ENCODE measurements around the gene LPCAT1. TPM values are rescaled to one million over a fixed set of nuclear protein-coding genes. Genes with fewer than 3 reads are reported as not detected.

Gene LPCAT1
- total and polyA plus RNA-seq, 2 of the 13 experiments (the other 11 are each of a cell fraction or from before 2014, with no cell fraction given) = 29.8 to 90.6 TPM

DNA sequence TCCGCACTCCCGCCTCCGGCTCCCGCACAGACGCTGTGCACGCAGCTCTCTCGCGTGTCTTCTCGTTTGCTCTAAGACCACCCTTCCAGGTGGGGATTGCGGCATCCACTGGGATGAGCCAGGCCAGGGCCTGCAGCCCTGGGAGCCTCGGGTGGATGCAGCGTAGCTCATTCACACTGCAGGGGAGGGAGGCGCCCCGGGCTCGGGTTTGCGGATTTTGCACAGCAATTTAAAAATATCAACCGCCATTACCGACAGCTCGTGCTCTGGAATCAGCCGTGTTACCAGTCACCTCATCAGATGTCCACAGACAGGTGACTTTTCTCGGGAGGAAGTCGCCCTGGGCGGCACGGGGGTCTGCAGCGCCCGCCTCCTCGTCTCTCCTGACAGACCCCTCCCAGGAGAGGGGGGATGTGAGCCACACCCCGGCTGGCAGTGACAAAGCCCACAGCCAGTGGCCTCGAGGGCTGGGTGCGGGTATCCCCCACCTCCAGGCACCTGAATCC, 57.7 kb downstream of the LPCAT1 start:
- ATAC-seq (no peak), FAIRE-seq (no peak), DNase-seq (ENCODE audit: low spot score) (no peak)
- H3K79me2 ChIP-seq (ENCODE audit: insufficient read depth, low read length) = no peaks in the 10 kb centered on the region
- intact Hi-C loops (cut with micrococcal nuclease; ENCODE audit: unreplicated experiment) (no loop called here), in situ Hi-C loops (cut with HindIII; ENCODE audit: extremely low pct_ligation_motif_present, low pct_unique_long_range_greater_than_20kb) (no loop called here)
- H3K27ac ChIP-seq (ENCODE audit: extremely low read length, insufficient read depth, low read length) = no peak overlapping the region
- H3K9me3 ChIP-seq (ENCODE audit: low read length) = no peaks in the 10 kb centered on the region
- H3K36me3 ChIP-seq (replicated peaks in 1 of 2; ENCODE audit: control insufficient read depth in 1 of 2, insufficient read depth in 2 of 2, low read length in 2 of 2) = peaks cover 12 to 29% of the 10 kb centered on the region in 2 experiments; a peak in 4 of 5 replicates
- peaks cover 3% of the 10 kb centered on the region; the same call in 1 of the 2 replicates for H4K20me1 ChIP-seq (ENCODE audit: insufficient read depth, low read length)
- H3K4me1 ChIP-seq (ENCODE audit: insufficient read depth, low read length) = peaks cover 14% of the 10 kb centered on the region
- H2AFZ ChIP-seq (ENCODE audit: low read length) = no peak overlapping the region
- TF ChIP-seq JUN (CRISPR knock-in tag; IDR thresholded peaks at IDR 0.05) = no peak
- TF ChIP-seq, protein P1, sequence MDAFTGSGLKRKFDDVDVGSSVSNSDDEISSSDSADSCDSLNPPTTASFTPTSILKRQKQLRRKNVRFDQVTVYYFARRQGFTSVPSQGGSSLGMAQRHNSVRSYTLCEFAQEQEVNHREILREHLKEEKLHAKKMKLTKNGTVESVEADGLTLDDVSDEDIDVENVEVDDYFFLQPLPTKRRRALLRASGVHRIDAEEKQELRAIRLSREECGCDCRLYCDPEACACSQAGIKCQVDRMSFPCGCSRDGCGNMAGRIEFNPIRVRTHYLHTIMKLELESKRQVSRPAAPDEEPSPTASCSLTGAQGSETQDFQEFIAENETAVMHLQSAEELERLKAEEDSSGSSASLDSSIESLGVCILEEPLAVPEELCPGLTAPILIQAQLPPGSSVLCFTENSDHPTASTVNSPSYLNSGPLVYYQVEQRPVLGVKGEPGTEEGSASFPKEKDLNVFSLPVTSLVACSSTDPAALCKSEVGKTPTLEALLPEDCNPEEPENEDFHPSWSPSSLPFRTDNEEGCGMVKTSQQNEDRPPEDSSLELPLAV (CRISPR knock-in tag; conservative IDR thresholded peaks at IDR 0.05; ENCODE audit: low read depth) = no peak
- TF ChIP-seq ZBTB10 (CRISPR knock-in tag; IDR thresholded peaks at IDR 0.05; ENCODE audit: borderline replicate concordance) = no peak
- no peak for TF ChIP-seq DDIT3 (CRISPR knock-in tag; IDR thresholded peaks at IDR 0.05)
- TF ChIP-seq ZUFSP (CRISPR knock-in tag; IDR thresholded peaks at IDR 0.05; ENCODE audit: borderline replicate concordance) = no peak
- TF ChIP-seq ETV6 (CRISPR knock-in tag; conservative IDR thresholded peaks at IDR 0.05) = no peak
- no peak for TF ChIP-seq NFE2L1 (CRISPR knock-in tag; IDR thresholded peaks at IDR 0.05; ENCODE audit: borderline replicate concordance)
- TF ChIP-seq CREBL2 (CRISPR knock-in tag; IDR thresholded peaks at IDR 0.05; ENCODE audit: borderline replicate concordance) = no peak
- TF ChIP-seq, protein P2, sequence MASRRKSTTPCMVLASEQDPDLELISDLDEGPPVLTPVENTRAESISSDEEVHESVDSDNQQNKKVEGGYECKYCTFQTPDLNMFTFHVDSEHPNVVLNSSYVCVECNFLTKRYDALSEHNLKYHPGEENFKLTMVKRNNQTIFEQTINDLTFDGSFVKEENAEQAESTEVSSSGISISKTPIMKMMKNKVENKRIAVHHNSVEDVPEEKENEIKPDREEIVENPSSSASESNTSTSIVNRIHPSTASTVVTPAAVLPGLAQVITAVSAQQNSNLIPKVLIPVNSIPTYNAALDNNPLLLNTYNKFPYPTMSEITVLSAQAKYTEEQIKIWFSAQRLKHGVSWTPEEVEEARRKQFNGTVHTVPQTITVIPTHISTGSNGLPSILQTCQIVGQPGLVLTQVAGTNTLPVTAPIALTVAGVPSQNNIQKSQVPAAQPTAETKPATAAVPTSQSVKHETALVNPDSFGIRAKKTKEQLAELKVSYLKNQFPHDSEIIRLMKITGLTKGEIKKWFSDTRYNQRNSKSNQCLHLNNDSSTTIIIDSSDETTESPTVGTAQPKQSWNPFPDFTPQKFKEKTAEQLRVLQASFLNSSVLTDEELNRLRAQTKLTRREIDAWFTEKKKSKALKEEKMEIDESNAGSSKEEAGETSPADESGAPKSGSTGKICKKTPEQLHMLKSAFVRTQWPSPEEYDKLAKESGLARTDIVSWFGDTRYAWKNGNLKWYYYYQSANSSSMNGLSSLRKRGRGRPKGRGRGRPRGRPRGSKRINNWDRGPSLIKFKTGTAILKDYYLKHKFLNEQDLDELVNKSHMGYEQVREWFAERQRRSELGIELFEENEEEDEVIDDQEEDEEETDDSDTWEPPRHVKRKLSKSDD (CRISPR knock-in tag; IDR thresholded peaks at IDR 0.05; ENCODE audit: low read depth) = no peak
- no peak for TF ChIP-seq PREB (CRISPR knock-in tag; IDR thresholded peaks at IDR 0.05)
- no peak for TF ChIP-seq ZNF3 (CRISPR knock-in tag; IDR thresholded peaks at IDR 0.05)
- no peak for TF ChIP-seq ZKSCAN8 (CRISPR knock-in tag; IDR thresholded peaks at IDR 0.05; ENCODE audit: borderline replicate concordance)
- ChIA-PET POLR2A (no interaction called here), CTCF (ENCODE audit: low intra/inter-chr PET ratio, low total read pairs) (no interaction called here)
- no peak overlapping the region for H3K4me2 ChIP-seq (ENCODE audit: low read depth, low read length)
- no peaks in the 10 kb centered on the region for H3K27me3 ChIP-seq (ENCODE audit: control insufficient read depth in 1 of 2, insufficient read depth in 2 of 2, low read length in 2 of 2)
- H3K4me3 ChIP-seq (replicated peaks in 1 of 3; ENCODE audit: insufficient read depth in 1 of 3, low read depth in 2 of 3, low read length in 3 of 3) = no peak overlapping the region
- 96% methylated on average over 27 of the region's 30 CpGs for WGBS (ENCODE audit: low lambda C conversion rate)
- no peak overlapping the region for H3K9ac ChIP-seq (ENCODE audit: insufficient read depth, low read depth, low read length)
- BruUV-seq (replicated peaks) = no TSS peak

Measured in HepG2 (cell line).